GF-D8 (cell line): ENCODE results near the gene CD37.
"Not testable (repeated sequence)": the region's sequence is repeated elsewhere in the genome, so short reads cannot be mapped to it uniquely, and the experiment has no call there.

Source experiments
- DNase-seq: peaks from one replicate; lab custom pipeline; 2025; lab: John Stamatoyannopoulos, UW

CD37 gene

DNA sequence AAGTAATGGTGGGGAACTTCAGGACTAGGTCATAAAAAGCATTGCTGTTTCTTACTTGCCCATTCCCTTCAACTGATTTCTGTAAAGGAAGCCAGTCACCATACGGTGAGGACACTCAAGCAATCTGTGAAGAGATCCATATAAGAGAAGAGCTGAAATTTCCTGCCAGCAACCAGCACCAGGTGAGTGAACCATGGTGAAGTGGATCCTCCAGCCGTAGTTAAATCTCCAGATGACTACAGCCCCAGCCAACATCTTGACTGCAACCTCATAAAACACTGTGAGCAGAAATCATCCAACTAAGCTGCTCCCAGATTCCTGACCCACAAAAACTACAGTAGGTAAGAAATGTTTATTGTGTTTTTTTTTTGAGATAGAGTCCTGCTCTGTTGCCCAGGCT lies 6.5 kb upstream of the CD37 start:
- no peak for DNase-seq

GRCh38 chr19:49331187-49331586 lies 4.0 kb upstream of the CD37 start:
- not testable (repeated sequence) for DNase-seq

DNA sequence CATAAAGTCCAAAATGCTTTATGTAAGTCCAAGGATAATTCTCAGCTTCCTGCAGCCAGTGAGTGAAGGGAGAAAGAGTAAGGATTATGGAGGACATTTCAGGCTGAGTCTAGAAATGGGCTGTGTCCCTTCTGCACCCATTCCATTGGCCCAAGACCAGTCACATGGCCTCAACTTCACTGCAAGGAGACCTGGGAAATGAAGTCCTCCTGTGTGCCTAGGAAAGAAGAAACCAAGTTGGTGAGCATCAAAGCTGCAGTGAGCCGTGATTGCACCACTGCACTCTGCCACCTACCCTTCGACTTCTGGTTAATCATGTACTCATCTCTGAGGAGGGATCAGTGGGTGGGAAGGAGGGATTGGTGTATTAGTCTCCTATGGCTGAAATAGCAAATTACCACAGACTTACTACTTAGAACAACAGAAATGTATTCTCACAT lies 3.6 kb upstream of the CD37 start:
- DNase-seq = no peak

- DNase-seq = not testable (repeated sequence)
These were observed 2.4 kb upstream of the CD37 start for GRCh38 chr19:49332691-49333417.

- no peak for DNase-seq
These were observed 1.8 kb upstream of the CD37 start for GRCh38 chr19:49333418-49333805.

DNA sequence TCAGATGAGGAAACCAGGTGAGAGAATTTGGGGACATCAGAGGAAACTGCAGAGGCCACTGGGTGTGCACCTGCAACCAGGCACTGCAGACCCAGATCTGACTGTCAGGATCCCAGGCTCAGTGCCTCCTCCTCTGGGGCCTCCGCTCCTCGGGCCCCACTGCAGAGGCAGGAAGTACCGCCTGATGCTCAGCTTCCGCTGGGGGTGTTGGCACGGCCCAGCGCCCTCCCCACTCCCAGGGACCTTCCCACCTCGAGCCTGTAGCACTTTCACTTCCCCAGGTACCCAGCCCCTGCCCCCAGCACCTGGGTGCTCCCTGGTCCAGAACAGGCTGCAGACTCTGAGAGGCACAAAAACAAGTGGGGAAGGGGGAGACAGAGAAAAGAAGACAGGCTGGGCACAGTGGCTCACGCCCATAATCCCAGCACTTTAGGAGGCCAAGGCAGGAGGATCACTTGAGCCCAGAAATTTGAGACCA lies 1.4 kb upstream of the CD37 start:
- DNase-seq = no peak

DNA sequence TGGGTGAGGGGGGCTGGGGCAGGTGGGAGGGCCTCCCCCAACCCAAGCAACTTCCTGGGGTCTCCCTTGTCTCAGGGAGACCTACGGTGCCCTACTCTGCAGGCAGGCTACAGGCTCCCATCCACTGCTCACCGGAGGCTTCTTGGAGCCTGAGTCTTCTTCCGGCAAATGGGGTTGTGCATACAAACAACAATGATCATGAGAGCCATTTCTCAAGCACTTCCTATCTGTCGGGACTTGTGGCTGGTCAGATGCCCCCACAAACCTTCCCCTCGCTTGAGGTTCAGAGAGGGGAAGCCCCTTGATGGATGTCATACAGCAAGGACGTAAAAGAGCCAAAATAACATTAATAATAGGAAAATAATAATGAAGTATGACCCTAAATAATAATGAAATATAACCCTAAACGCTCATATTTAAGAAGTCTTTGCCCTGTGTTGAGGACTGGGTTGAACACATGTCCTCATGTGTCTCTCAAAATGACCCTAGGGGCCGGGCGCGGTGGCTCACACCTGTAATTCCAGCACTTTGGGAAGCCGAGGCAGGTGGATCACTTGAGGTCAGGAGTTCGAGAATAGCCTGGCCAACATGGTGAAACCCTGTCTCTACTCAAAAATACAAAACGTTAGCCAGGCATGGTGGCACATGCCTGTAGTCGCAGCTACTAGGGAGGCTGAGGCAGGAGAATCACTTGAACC lies 727 bp downstream of the CD37 start:
- DNase-seq = no peak

DNA sequence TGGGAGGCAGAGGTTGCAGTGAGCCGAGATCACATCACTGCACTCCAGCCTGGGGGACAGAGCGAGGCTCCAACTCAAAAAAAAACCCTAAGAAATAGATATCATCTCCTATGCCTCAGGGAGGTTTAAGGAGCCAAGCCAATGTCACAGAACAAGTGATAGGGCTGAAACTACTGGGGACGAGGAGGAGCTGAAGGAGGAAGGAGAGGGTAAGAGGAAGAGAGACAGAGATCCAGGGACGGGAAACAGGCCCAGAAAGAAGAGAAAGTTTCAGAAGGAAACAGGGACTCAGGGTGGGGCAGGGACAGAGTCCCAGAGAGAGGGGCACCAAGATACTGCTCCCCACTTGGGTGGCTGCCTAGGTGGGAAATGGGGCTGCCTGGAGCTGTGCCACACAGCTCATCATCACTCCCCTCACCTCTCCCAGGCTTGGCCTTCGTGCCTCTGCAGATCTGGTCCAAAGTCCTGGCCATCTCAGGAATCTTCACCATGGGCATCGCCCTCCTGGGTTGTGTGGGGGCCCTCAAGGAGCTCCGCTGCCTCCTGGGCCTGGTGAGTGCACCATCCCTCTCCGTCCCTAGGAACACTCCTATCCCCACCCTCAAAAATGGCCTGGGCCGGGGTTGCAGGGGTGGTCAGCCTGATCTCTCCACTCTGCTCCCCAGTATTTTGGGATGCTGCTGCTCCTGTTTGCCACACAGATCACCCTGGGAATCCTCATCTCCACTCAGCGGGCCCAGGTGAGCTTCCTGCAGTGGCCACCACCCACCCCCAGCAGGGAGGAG lies 1.5 kb downstream of the CD37 start:
- DNase-seq = no peak

DNA sequence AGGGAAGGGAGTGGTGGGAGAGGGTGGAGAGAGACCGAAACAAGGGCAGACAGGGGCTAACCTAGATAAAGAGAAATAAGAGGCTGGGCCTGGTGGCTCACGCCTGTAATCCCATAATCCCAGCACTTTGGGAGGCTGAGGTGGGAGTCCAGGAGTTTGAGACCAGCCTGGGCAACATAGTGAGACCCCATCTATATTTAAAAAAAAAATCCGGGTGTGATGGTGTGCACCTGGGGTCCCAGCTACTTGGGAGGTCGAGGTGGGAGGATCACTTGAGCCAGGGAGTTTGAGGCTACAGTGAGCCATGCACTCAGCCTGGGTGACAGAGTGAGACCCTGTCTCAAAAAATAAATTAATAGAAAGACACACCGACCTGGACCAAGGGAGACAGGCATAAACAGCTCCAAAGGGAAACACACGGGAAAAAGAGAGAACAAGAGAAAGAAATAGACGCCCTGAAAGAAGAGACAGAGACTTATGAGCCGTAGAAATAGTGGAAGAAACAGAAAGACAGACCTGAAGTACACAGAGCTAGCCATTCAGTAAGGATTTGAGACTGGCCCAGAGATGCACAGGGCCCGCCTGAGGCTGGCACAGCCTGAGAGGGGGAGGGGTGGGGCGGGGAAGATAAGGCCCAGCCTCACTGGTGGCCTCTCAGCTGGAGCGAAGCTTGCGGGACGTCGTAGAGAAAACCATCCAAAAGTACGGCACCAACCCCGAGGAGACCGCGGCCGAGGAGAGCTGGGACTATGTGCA lies 2.2 kb downstream of the CD37 start:
- DNase-seq = no peak

DNA sequence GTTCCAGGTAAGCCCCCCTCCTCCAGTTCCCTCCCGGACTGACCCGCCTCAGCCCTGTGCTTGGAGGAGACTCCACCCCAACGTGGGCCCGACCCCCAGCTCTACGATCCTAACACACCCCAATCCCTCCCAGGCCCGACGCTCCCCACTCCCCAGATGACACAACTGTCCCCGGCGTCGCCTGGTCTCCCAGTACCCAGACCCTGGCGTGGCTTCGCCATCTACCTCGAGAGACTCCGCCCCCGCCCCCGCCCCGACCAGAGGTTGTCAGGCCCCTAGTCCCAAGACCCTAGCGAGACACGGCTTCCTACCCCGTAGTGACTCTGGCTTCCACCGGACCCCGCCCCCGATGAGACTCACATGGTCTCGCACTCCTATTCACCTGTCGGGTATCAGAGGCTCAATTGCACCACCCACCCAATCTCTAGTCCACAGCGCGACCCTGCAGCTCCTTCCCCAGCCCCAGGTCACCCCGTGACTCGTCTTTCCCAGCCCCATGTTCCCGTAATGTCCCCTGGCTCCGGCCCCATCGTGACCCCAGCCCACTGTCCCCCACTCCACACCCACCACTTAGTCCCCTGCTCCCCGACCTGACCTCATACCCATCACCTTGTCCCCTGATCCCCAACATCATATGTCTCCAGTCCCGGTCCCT lies 2.9 kb downstream of the CD37 start:
- no peak for DNase-seq

- no peak for DNase-seq
These were observed 3.6 kb downstream of the CD37 start for GRCh38 chr19:49338691-49339300.

DNA sequence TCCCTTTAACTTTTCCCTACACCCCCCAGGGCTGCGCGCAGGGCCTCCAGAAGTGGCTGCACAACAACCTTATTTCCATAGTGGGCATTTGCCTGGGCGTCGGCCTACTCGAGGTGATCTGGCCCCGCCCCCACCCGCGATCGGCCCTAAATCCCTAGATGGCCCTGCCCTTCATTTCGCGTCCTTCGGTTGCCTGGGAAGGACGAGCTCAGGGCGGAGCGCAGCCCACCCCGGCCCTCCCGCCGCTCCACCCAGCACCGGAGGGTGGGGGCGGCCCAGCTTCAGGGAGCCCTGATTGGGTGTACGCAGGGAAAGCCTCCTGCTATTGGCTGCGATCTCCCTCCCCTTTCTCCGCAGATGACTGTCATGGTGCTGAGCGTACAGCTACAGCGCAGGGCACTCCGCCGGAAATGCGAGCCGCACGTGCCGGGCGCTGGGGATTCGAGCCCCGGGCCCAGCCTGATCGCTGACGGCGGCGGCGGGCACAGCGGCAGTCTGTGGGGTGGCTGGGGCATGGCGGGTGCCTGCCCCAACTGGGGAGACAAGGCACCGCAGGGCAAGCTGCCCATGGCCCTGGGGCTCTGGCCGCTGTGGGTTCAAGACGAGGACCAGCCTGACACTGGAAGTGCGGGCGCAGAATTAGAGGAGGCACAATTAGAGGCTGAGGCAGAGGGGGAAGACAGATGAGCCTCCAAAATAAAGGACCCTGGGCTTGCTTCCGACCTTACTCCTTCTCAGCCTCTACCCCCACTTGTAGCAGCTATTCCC lies 4.3 kb downstream of the CD37 start:
- DNase-seq = no peak

DNA sequence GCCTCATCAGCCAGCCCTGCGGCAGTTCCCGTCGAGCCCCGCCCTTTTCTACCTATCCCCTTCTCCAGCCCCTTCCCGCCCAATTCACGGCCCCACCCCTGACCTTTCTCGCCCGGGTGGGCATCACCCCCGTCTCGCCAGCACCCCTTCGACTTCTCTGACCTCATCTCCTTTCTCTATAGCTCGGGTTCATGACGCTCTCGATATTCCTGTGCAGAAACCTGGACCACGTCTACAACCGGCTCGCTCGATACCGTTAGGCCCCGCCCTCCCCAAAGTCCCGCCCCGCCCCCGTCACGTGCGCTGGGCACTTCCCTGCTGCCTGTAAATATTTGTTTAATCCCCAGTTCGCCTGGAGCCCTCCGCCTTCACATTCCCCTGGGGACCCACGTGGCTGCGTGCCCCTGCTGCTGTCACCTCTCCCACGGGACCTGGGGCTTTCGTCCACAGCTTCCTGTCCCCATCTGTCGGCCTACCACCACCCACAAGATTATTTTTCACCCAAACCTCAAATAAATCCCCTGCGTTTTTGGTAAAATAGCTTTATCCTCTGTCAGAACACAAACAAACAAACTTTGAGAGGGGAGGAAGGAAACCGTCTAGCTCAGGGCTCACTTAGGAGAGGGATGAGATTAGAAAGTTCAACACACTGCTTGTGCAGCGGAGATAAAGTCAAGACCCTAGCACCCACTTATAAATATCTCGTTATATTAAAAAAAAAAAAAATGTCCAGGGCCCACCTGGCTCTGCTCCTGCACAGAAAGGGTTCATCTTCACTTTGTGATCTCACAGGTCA lies 5.1 kb downstream of the CD37 start:
- no peak for DNase-seq

GRCh38 chr19:49340865-49341718 lies 5.9 kb downstream of the CD37 start:
- no peak for DNase-seq

DNA sequence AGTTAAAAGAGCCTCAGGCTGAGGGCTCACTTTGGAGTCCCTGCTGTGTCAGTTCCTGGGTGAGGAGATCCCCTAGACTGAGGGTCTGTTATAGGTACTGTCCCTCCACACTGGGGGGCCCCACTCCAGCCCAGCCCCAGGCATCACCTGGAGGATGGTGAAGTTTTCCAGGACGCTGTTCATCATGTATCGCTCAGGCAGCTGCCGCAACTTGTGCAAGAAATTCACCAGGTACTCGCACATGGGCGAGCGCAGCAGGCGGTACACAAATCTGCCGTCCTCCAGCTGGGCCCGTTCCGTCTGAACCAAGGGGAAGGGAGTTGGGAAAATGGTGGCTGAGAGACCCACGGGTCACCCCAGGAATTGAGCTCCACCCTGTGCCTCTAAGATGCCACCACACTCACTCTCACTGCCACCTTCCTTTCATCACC lies 7.1 kb downstream of the CD37 start:
- DNase-seq = no peak

DNA sequence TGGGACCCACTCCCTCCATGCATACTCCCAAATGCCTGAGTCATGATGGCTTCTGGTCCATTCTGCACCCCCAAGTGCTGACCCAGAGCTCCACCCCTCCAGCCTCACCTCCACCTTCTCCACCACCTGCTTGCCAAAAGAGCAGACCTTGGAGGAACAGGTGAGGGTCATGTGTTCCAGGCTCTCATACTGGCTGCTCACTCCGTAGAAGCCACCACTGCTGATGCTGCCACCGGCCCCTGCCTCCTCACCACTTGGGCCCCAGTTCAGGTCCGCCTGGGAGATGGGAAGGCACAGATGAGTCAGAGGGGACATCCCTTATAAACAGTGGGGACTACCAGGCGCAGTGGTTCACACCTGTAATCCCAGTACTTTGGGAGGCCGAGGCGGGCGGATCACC lies 7.9 kb downstream of the CD37 start:
- no peak for DNase-seq

GRCh38 chr19:49344505-49345423 lies 9.6 kb downstream of the CD37 start:
- no peak for DNase-seq
